Sigmoid colon (tissue), 7 donors: ENCODE measurements around the gene CHST2. TPM values are rescaled to one million over a fixed set of nuclear protein-coding genes. Genes with fewer than 3 reads are reported as not detected.

Experiments used
- DNase-seq: peaks from one replicate; pipeline ENCODE4 v3.0.0-alpha.2; 2019
- H3K27ac ChIP-seq, 4 donors: fragments of 200-600 bp; sonication (generic); one replicate each; pipeline ENCODE4 v1.5.1; 2016 to 2019; ENCODE audit warnings: mild to moderate bottlenecking in 1 of 4
- H3K27me3 ChIP-seq, 3 donors: fragments of 200-600 bp; sonication (generic); one replicate each; pipeline ENCODE4 v1.5.1; 2019; ENCODE audit warnings: mild to moderate bottlenecking in 1 of 3
- H3K36me3 ChIP-seq, 4 donors: fragments of 200-600 bp; sonication (generic); one replicate each; pipeline ENCODE4 v1.5.1; 2016 to 2019
- H3K4me1 ChIP-seq, 4 donors: fragments of 200-600 bp; sonication (generic); one replicate each; pipeline ENCODE4 v1.5.1; 2017 to 2019
- H3K4me3 ChIP-seq, 4 donors: fragments of 200-600 bp; sonication (generic); one replicate each; pipeline ENCODE4 v1.5.1; 2017 to 2019; ENCODE audit warnings: mild to moderate bottlenecking in 2 of 4, moderate library complexity in 1 of 4
- H3K9me3 ChIP-seq, 4 donors: fragments of 200-600 bp in 3 of 4; sonication (generic) in 3 of 4; one replicate each; pipeline versions ENCODE4 v1.5.1 to v1.6.1; 2013 to 2019
- EP300 ChIP-seq, 4 donors: sonication (generic); formaldehyde crosslinking; IDR thresholded peaks; one replicate each; pipeline ENCODE4 v1.6.1; 2017; ENCODE audit warnings: antibody characterized with exemption in 4 of 4
- POLR2A ChIP-seq, 2 donors: fragments of 450-650 bp; IDR thresholded peaks; one replicate each; pipeline ENCODE4 v1.6.1; 2016; ENCODE audit warnings: antibody characterized with exemption in 2 of 2, mild to moderate bottlenecking in 2 of 2, moderate library complexity in 2 of 2
- POLR2AphosphoS5 ChIP-seq, 4 donors: sonication (generic); formaldehyde crosslinking; IDR thresholded peaks; one replicate each; pipeline ENCODE4 v1.6.1; 2017; ENCODE audit warnings: antibody characterized with exemption in 4 of 4
- WGBS, 2 donors: extraction: QIAGEN DNeasy Blood & Tissue Kit; methylation state at CpG; one replicate each; pipeline ENCODE4 v1.1.7; 2013; 5-methylcytosine and 5-hydroxymethylcytosine counted together
- intact Hi-C: fragments of 100-400 bp; cut with DNase I; formaldehyde crosslinking; loops from one replicate; pipeline ENCODE4 v1.15.1; 2023
- polyA plus RNA-seq, 3 donors: library from polyadenylated mRNA; stranded (reverse); fragments of 200-250 nt; gene quantifications; one replicate each; pipeline ENCODE4 v1.2.3, GENCODE V29; 2013
- total RNA-seq, 4 donors: library from RNA; depleted of rRNA; stranded (reverse); fragments of >200 nt; gene quantifications; one replicate each; pipeline ENCODE4 v1.1.0, GENCODE V29; 2016
- TF ChIP-seq, protein P1 (sequence below), 4 experiments: fragments of 450-650 bp in 3 of 4; fragments of 200-600 bp in 1 of 4; IDR thresholded peaks; one replicate each; pipeline ENCODE4 v1.5.1; 2016 to 2019; ENCODE audit warnings: antibody characterized with exemption in 4 of 4, mild to moderate bottlenecking in 3 of 4, moderate library complexity in 2 of 4
- donor health status: healthy with polysubstance abuse.
- donor health status: Bipolar disorder and iron deficiency.
- donor health status: healthy.

The CHST2 gene
- total and polyA plus RNA-seq, 7 donors: 0.60 to 4.5 (median 3.1) TPM

DNA sequence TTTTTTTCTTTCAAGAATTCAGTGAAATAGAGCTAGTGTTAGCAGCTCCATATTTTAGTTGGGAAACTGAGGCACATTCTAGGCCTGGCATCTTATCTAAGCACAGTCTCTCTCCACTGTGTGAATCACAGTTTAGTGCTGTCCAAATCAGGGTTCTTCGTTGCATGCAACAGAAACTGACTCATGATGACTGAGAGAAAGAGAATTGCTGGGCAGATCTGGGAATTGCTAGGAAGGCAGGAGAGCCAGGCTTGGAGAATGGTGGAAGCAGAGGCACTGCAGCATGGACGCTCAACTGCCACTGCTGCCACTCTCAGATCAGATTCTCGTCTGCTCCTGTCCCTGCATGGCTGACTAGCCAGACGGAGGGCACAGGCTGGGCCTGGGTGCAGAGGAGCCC, 40.7 kb upstream of the CHST2 start:
- TF ChIP-seq POLR2A (IDR thresholded peaks at IDR 0.05): no peak
- TF ChIP-seq, protein P1, sequence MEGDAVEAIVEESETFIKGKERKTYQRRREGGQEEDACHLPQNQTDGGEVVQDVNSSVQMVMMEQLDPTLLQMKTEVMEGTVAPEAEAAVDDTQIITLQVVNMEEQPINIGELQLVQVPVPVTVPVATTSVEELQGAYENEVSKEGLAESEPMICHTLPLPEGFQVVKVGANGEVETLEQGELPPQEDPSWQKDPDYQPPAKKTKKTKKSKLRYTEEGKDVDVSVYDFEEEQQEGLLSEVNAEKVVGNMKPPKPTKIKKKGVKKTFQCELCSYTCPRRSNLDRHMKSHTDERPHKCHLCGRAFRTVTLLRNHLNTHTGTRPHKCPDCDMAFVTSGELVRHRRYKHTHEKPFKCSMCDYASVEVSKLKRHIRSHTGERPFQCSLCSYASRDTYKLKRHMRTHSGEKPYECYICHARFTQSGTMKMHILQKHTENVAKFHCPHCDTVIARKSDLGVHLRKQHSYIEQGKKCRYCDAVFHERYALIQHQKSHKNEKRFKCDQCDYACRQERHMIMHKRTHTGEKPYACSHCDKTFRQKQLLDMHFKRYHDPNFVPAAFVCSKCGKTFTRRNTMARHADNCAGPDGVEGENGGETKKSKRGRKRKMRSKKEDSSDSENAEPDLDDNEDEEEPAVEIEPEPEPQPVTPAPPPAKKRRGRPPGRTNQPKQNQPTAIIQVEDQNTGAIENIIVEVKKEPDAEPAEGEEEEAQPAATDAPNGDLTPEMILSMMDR (IDR thresholded peaks at IDR 0.05): no peak
- no peak for TF ChIP-seq EP300 (IDR thresholded peaks at IDR 0.05)
- no peak for TF ChIP-seq POLR2AphosphoS5 (IDR thresholded peaks at IDR 0.05)
- Histone ChIP-seq H3K27ac (no peak overlapping the region), H3K4me1 (no peaks in the 10 kb centered on the region), H3K9me3 (no peaks in the 10 kb centered on the region), H3K27me3 (no peaks in the 10 kb centered on the region), H3K4me3 (no peak overlapping the region), H3K36me3 (no peaks in the 10 kb centered on the region)
- WGBS, 2 donors: 83 to 87% methylated on average over 4 of the region's 4 CpGs
- intact Hi-C loops: no loop called here
- no peak for DNase-seq

DNA sequence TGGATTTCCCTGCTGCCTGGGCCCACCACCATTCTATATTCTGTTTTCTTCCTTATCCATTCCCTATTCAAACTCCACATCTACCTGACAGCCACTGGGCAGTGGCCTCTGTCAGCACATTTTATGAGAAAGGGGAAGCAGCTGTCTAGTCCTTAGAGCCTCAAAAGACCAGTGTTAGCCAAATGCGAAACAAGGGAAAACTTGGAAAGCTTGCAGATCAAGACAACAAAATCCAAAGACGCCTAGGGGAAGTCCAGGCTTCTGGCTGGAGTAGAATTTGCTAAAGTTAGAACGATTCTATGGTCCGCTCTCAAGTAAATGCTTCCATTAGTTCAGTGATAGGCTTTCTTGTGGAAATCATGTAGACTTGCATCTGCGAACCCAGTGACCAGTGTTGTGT, 39.4 kb upstream of the CHST2 start:
- DNase-seq: no peak
- no peaks in the 10 kb centered on the region for H3K36me3 ChIP-seq
- H3K4me1 ChIP-seq: no peaks in the 10 kb centered on the region
- WGBS, 2 donors: 88 to 89% methylated on average over 5 of the region's 5 CpGs
- TF ChIP-seq POLR2A (IDR thresholded peaks at IDR 0.05) (no peak), EP300 (IDR thresholded peaks at IDR 0.05) (no peak), POLR2AphosphoS5 (IDR thresholded peaks at IDR 0.05) (no peak)
- TF ChIP-seq, protein P1 (IDR thresholded peaks at IDR 0.05): no peak
- H3K27ac ChIP-seq: no peak overlapping the region
- no peak overlapping the region for H3K4me3 ChIP-seq
- intact Hi-C loops: no loop called here
- no peaks in the 10 kb centered on the region for H3K27me3 ChIP-seq
- no peaks in the 10 kb centered on the region for H3K9me3 ChIP-seq

DNA sequence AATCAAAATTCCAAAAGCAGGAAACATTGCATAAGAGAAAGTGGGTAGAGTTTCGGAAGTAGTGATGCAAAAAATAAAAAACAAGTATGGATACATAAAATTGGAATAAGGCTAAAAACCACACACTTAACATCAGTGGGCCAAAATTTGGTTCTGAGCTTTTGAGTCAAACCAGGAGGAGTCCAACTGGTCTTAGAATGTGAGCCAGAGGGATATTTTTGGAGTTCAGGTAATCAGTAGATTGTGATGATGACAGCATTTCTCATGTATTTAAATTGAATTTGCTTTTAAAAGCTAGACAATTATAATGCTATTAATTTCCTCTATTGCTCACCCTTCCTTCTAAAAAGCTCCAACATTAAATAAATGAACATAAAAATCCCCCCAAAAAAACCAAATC, 38.2 kb upstream of the CHST2 start:
- H3K4me3 ChIP-seq: no peak overlapping the region
- WGBS, 2 donors: 88 to 90% methylated on average over 1 of the region's 1 CpG
- H3K36me3 ChIP-seq: no peaks in the 10 kb centered on the region
- no peak overlapping the region for H3K27ac ChIP-seq
- intact Hi-C loops: no loop called here
- no peaks in the 10 kb centered on the region for H3K9me3 ChIP-seq
- TF ChIP-seq, protein P1 (IDR thresholded peaks at IDR 0.05): no peak
- no peak for TF ChIP-seq EP300 (IDR thresholded peaks at IDR 0.05)
- TF ChIP-seq POLR2A (IDR thresholded peaks at IDR 0.05): no peak
- TF ChIP-seq POLR2AphosphoS5 (IDR thresholded peaks at IDR 0.05): no peak
- H3K27me3 ChIP-seq: no peaks in the 10 kb centered on the region
- H3K4me1 ChIP-seq: no peaks in the 10 kb centered on the region
- no peak for DNase-seq

DNA sequence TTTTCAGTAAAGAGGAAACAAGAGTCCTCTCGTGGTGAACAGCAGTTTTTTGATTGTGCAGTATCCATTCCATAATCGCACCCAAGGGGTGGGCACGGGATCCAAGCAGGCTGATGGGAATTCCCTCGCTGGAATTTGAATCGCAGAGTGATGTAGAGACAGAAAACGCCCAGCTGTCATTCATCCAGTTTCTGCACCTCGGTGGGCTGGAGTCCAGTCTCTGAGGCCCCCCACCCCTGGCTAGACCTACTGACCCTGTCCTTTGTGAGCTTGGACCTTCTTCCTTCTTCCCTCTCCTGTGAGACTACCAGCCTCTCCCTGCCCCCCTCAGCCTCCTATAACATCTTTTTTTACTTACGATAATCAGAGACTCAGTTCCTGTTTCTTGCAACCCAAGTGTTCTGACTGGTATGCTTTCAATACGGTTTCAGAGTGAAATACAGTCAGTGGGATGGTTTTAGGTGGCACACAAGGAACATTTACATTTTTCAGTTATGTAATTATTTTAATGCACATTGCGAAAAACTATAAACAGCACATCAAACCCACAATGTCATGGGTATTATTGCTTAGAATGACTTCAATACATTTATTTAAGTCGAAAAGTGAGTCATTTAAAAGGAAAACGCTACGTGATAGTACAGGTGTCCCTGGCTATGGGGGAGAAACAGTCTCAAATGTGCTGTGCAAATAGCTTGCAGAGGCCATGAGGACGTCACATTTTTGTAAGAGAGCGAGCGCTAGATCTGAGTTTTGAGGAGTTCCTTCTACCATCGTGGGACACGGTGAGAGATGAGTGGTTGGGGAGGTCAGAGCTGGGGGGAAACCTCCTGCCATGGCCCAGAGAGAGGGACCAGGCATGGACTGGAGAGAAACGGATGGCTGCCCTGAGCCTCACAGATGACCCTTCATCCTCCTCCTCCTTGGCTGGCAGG, 37.5 kb upstream of the CHST2 start:
- TF ChIP-seq, protein P1 (IDR thresholded peaks at IDR 0.05): no peak
- no peak for TF ChIP-seq POLR2AphosphoS5 (IDR thresholded peaks at IDR 0.05)
- TF ChIP-seq POLR2A (IDR thresholded peaks at IDR 0.05): no peak
- TF ChIP-seq EP300 (IDR thresholded peaks at IDR 0.05): no peak
- Histone ChIP-seq H3K27me3 (no peaks in the 10 kb centered on the region), H3K36me3 (no peaks in the 10 kb centered on the region), H3K9me3 (no peaks in the 10 kb centered on the region), H3K27ac (no peak overlapping the region), H3K4me1 (no peaks in the 10 kb centered on the region), H3K4me3 (no peak overlapping the region)
- 78 to 82% methylated on average over 19 of the region's 19 CpGs for WGBS, 2 donors
- intact Hi-C loops: no loop called here
- no peak for DNase-seq
